Measurements from ENCODE around the gene MTFP1. TPM values are rescaled to one million over a fixed set of nuclear protein-coding genes. Genes with fewer than 3 reads are reported as not detected.

MTFP1 gene
- total RNA-seq, 2 donors from 2014 or later, result 25.9 to 30.8 TPM

DNA sequence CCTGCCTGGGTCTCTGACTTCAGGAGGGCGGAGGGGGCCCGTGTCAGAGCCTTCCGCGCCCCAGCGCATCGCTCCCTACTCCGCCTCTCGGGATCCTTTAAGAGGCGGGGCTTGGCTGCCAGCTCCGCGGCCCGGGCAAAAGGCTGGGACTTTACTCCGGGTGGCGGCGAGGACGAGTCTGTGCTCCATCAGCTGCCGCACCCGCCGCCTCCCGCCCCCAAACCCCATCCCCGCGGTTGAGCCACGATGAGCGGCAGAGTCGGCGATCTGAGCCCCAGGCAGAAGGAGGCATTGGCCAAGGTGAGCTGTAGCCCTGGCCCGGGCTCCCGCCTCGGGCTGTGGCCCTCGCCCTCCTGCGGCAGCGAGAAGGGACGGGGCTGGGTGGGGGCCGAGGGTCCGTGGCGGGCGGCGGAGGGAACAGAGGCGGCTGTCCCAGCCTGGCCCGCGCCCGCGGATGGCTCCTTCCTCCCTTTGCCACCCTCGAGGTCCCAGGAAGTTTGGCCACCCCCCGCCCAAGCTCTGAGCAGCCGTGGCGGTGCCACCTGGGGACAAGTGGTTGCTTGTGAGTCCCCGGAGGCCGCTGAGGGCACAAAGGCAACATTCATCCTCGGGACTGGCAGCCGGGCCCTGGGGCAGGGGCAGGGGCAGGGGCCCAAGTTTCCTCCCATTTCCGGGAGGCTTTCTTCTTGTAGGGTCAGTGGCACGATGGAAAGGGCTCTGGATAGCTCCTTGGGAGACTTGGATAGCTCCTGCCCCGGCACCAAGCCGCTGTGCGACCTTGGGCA lies 28.5 kb upstream of the MTFP1 start, which contains the start of gene SEC14L2:
TSS of gene SEC14L2 (plus strand) at position 148 of the 785 bp plus-strand sequence. CDS start at position 247, 99 bp downstream.
- peaks cover 46% of the 10 kb centered on the region for H3K27me3 Mint-ChIP-seq (ENCODE audit: insufficient read depth)
- Histone ChIP-seq H3K27ac (ENCODE audit: low read depth, low read length) (no peak within 1 kb of the TSS), H3K9me3 (ENCODE audit: control insufficient read depth, low read length) (no peaks in the 10 kb centered on the region), H3K4me3 (ENCODE audit: low read length) (peak within 1 kb of the TSS; percentile 84), H3K4me1 (ENCODE audit: control insufficient read depth, insufficient read depth, low read length) (peaks cover 14% of the 10 kb centered on the region), H3K36me3 (ENCODE audit: control insufficient read depth, insufficient read depth, low read length) (peaks cover 6% of the 10 kb centered on the region), H3K9ac (ENCODE audit: extremely low read depth, low read length, poor library complexity, severe bottlenecking) (peak within 1 kb of the TSS; percentile 23), H3K27me3 (ENCODE audit: control insufficient read depth, insufficient read depth, low read length, poor library complexity, severe bottlenecking) (peaks cover 15% of the 10 kb centered on the region)
- H3K4me1 Mint-ChIP-seq, result peaks cover 37% of the 10 kb centered on the region
- peak; percentile 86 for DNase-seq
- H3K9me3 Mint-ChIP-seq, result no peaks in the 10 kb centered on the region
- H3K36me3 Mint-ChIP-seq (ENCODE audit: low read depth), result peaks cover 7% of the 10 kb centered on the region
- peak within 1 kb of the TSS; percentile 55 for H3K27ac Mint-ChIP-seq
- WGBS, 2 experiments (ENCODE audit: insufficient coverage in 1 of 2, insufficient read length in 1 of 2), result 0 to 2% methylated on average over 8 to 56 of the region's 56 CpGs
- TF ChIP-seq, protein P1, sequence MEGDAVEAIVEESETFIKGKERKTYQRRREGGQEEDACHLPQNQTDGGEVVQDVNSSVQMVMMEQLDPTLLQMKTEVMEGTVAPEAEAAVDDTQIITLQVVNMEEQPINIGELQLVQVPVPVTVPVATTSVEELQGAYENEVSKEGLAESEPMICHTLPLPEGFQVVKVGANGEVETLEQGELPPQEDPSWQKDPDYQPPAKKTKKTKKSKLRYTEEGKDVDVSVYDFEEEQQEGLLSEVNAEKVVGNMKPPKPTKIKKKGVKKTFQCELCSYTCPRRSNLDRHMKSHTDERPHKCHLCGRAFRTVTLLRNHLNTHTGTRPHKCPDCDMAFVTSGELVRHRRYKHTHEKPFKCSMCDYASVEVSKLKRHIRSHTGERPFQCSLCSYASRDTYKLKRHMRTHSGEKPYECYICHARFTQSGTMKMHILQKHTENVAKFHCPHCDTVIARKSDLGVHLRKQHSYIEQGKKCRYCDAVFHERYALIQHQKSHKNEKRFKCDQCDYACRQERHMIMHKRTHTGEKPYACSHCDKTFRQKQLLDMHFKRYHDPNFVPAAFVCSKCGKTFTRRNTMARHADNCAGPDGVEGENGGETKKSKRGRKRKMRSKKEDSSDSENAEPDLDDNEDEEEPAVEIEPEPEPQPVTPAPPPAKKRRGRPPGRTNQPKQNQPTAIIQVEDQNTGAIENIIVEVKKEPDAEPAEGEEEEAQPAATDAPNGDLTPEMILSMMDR (conservative IDR thresholded peaks at IDR 0.05), result no peak
- peak within 1 kb of the TSS; percentile 71 for H3K4me3 Mint-ChIP-seq

DNA sequence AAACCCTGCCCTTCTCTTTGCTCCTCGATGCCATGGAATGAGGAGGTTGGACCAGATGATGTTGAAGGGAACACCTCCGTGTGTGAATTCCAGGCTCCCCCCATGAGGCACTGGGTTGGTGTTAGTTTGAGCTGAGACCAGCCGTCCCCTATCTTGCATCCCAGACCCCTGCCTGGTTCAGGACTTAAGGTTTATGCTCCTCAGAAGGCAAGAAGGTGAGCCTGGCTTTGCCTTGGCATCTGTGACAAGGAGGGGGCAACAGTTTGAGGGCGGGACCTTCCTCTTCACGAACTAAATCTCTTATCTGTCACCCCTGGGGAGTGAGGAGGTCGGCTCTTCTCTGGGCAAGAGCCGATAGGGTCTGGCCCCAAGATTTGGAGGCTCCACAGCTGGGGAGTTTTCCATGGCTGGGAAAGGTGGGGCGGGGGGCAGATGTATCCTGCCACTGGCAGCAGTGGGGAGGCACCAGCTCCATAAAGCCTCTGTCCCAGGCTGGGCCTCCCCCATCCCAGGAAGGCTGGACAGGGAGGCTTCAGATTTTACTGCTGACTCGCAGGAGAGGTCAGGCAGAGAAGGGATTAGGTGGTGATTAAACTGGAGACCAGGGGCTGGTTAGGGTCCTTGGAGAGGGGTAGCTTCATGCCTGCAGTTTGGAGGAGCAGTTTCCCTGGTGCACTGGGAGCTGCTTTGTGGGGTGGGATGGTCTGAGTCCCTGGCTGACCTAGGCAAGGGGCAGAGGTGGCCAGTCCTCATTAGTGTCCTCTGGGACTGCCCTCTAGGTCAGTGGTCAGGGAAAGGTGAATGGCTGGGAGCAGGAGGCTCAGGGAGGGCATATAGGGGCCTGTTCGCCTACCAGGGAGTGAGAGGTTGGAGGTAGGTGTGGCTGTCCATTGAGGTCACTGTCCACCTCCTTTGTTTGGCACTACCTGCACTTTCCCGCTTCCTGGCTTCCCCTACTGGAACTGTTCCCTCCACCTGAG lies 27.6 kb upstream of the MTFP1 start:
- peak overlapping the region; percentile 71 for H3K4me3 Mint-ChIP-seq
- peak overlapping the region; percentile 55 for H3K27ac Mint-ChIP-seq
- H3K27me3 ChIP-seq (ENCODE audit: control insufficient read depth, insufficient read depth, low read length, poor library complexity, severe bottlenecking), result peaks cover 15% of the 10 kb centered on the region
- H3K9me3 ChIP-seq (ENCODE audit: control insufficient read depth, low read length), result no peaks in the 10 kb centered on the region
- peaks cover 46% of the 10 kb centered on the region for H3K27me3 Mint-ChIP-seq (ENCODE audit: insufficient read depth)
- peaks cover 34% of the 10 kb centered on the region for H3K4me1 Mint-ChIP-seq
- H3K9me3 Mint-ChIP-seq, result no peaks in the 10 kb centered on the region
- DNase-seq, result no peak
- H3K9ac ChIP-seq (ENCODE audit: extremely low read depth, low read length, poor library complexity, severe bottlenecking), result peak overlapping the region; percentile 23
- TF ChIP-seq, protein P1 (conservative IDR thresholded peaks at IDR 0.05), result no peak
- H3K36me3 ChIP-seq (ENCODE audit: control insufficient read depth, insufficient read depth, low read length), result peaks cover 8% of the 10 kb centered on the region
- H3K4me1 ChIP-seq (ENCODE audit: control insufficient read depth, insufficient read depth, low read length), result peaks cover 10% of the 10 kb centered on the region
- H3K27ac ChIP-seq (ENCODE audit: low read depth, low read length), result no peak overlapping the region
- 0 to 33% methylated on average over 2 to 11 of the region's 11 CpGs for WGBS, 2 experiments (ENCODE audit: insufficient coverage in 1 of 2, insufficient read length in 1 of 2)
- peaks cover 10% of the 10 kb centered on the region for H3K36me3 Mint-ChIP-seq (ENCODE audit: low read depth)
- H3K4me3 ChIP-seq (ENCODE audit: low read length), result peak overlapping the region; percentile 84

Measured in endodermal cell (in vitro differentiated cells).